ENCODE measurements around the gene FHIT.

The FHIT gene

GRCh38 chr3:59772416-59773408 is 1478.5 kb downstream of the FHIT start:
- DNase-seq = peak; percentile 33

GRCh38 chr3:59771768-59772181 is 1479.5 kb downstream of the FHIT start:
- no peak for DNase-seq

GRCh38 chr3:59769127-59769750 is 1482.0 kb downstream of the FHIT start:
- DNase-seq = no peak

- no peak for DNase-seq
Measured at GRCh38 chr3:59766200-59766872, 1484.9 kb downstream of the FHIT start.

GRCh38 chr3:59764171-59764570 is 1487.1 kb downstream of the FHIT start:
- no peak for DNase-seq

GRCh38 chr3:59762941-59763340 is 1488.3 kb downstream of the FHIT start:
- no peak for DNase-seq

- no peak for DNase-seq
Measured at GRCh38 chr3:59759298-59760031, 1491.8 kb downstream of the FHIT start.

- DNase-seq = no peak
Measured at GRCh38 chr3:59758672-59759071, 1492.6 kb downstream of the FHIT start.

- DNase-seq = no peak
Measured at GRCh38 chr3:59756934-59757333, 1494.3 kb downstream of the FHIT start.

- no peak for DNase-seq
Measured at GRCh38 chr3:59754456-59755129, 1496.7 kb downstream of the FHIT start.

- DNase-seq = no peak
Measured at GRCh38 chr3:59753808-59754450, 1497.3 kb downstream of the FHIT start.

GRCh38 chr3:59752925-59753324 is 1498.3 kb downstream of the FHIT start:
- DNase-seq = no peak

- no peak for DNase-seq
Measured at GRCh38 chr3:59751606-59752005, 1499.6 kb downstream of the FHIT start.

- no peak for DNase-seq
Measured at GRCh38 chr3:59750391-59750790, 1500.9 kb downstream of the FHIT start.

GRCh38 chr3:59749291-59749690 is 1502.0 kb downstream of the FHIT start:
- DNase-seq = no peak

- no peak for DNase-seq
Measured at GRCh38 chr3:59746585-59746984, 1504.7 kb downstream of the FHIT start.

GRCh38 chr3:59737241-59737640 is 1514.0 kb downstream of the FHIT start:
- no peak for DNase-seq

- no peak for DNase-seq
Measured at GRCh38 chr3:59734061-59734460, 1517.2 kb downstream of the FHIT start.

- no peak for DNase-seq
Measured at GRCh38 chr3:59733041-59733809, 1518.0 kb downstream of the FHIT start.

GRCh38 chr3:59731943-59732342 is 1519.3 kb downstream of the FHIT start:
- no peak for DNase-seq

GRCh38 chr3:59730591-59730990 is 1520.7 kb downstream of the FHIT start:
- DNase-seq = no peak

Measured in activated CD8-positive, alpha-beta memory T cell treated with anti-CD3 and anti-CD28 coated beads, Interleukin-2, amount 50 U/mL, for 4 hours (primary cell).